ENCODE data around the gene SLC7A9. TPM values are rescaled to one million over a fixed set of nuclear protein-coding genes. Genes with fewer than 3 reads are reported as not detected.

SLC7A9 gene
- total RNA-seq, 4 donors from 2014 or later, result 1.1 TPM; not detected in 3

- no peak for DNase-seq
Measured at GRCh38 chr19:32818536-32818935, 51.0 kb downstream of the SLC7A9 start.

DNA sequence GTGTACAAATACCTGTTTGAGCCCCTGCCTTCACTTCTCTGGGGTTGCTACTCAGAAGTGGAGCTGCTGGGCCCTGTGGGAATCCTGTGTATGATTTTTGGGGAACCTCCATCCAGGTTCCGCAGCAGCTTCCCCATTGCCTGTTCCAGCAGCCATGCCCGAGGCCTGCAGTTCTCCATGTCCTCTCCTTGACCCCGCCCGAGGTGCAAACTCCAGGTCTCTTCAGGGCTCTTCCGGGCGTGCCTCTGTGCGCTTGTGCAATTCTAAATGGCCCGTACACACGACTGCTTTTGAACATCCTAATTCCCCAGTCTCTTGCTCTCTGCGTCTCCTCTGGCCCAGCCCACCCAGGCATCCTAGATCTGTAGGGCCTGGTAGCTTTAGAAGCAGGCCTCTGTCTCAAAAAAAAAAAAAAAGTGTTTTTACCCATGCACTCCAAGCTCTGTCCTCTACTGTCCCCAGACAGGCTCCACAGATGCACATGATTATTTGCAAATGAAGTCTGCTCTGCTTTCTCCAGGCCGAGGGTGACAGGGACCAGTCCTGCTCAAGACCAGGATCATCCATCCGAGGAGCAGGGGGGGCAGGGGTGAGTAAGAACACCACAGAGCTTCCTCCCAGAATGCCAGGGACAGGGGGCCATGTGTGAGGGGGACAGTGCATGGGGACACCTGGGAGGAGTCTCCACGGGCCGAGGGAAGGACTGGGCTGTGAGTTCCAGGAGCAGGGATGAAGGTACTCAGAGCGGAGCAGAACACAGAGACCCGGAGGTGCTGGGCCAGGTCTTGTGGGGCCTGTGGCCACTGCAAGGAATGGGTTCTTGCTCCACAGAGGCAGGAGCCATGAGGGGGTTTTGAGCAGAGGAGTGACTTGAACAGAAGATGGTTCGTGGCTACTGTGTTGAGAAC is 51.7 kb downstream of the SLC7A9 start:
- intact Hi-C loops (cut with DNase I; ENCODE audit: low total_unique reads), result no loop called here
- H3K9me3 ChIP-seq, result no peaks in the 10 kb centered on the region
- H3K4me3 ChIP-seq, result no peak overlapping the region
- H3K27me3 ChIP-seq, result no peaks in the 10 kb centered on the region
- no peaks in the 10 kb centered on the region for H3K4me1 ChIP-seq
- no peaks in the 10 kb centered on the region for H3K36me3 ChIP-seq
- no peak for TF ChIP-seq POLR2A (IDR thresholded peaks at IDR 0.05)
- TF ChIP-seq, protein P1, sequence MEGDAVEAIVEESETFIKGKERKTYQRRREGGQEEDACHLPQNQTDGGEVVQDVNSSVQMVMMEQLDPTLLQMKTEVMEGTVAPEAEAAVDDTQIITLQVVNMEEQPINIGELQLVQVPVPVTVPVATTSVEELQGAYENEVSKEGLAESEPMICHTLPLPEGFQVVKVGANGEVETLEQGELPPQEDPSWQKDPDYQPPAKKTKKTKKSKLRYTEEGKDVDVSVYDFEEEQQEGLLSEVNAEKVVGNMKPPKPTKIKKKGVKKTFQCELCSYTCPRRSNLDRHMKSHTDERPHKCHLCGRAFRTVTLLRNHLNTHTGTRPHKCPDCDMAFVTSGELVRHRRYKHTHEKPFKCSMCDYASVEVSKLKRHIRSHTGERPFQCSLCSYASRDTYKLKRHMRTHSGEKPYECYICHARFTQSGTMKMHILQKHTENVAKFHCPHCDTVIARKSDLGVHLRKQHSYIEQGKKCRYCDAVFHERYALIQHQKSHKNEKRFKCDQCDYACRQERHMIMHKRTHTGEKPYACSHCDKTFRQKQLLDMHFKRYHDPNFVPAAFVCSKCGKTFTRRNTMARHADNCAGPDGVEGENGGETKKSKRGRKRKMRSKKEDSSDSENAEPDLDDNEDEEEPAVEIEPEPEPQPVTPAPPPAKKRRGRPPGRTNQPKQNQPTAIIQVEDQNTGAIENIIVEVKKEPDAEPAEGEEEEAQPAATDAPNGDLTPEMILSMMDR (IDR thresholded peaks at IDR 0.05), result no peak
- no peak overlapping the region for H3K27ac ChIP-seq
- DNase-seq, result no peak

More at GRCh38 chr19:32818536-32818935, 51.0 kb downstream of the SLC7A9 start:
- no peaks in the 10 kb centered on the region for H3K9me3 ChIP-seq
- no peaks in the 10 kb centered on the region for H3K36me3 ChIP-seq
- no peak overlapping the region for H3K4me3 ChIP-seq
- no peaks in the 10 kb centered on the region for H3K27me3 ChIP-seq
- H3K27ac ChIP-seq, result no peak overlapping the region
- no peak for TF ChIP-seq POLR2A (IDR thresholded peaks at IDR 0.05)
- TF ChIP-seq, protein P1 (IDR thresholded peaks at IDR 0.05), result no peak
- intact Hi-C loops (cut with DNase I; ENCODE audit: low total_unique reads), result no loop called here
- no peaks in the 10 kb centered on the region for H3K4me1 ChIP-seq

- Histone ChIP-seq H3K36me3 (no peaks in the 10 kb centered on the region), H3K4me1 (no peaks in the 10 kb centered on the region), H3K4me3 (no peak overlapping the region), H3K27me3 (no peaks in the 10 kb centered on the region), H3K9me3 (no peaks in the 10 kb centered on the region), H3K27ac (no peak overlapping the region)
- DNase-seq, result no peak
- no peak for TF ChIP-seq POLR2A (IDR thresholded peaks at IDR 0.05)
- TF ChIP-seq, protein P1 (IDR thresholded peaks at IDR 0.05), result no peak
- intact Hi-C loops (cut with DNase I; ENCODE audit: low total_unique reads), result no loop called here
Measured at GRCh38 chr19:32816555-32817099, 52.9 kb downstream of the SLC7A9 start.

GRCh38 chr19:32814624-32815023 is 54.9 kb downstream of the SLC7A9 start:
- Histone ChIP-seq H3K4me3 (no peak overlapping the region), H3K4me1 (no peaks in the 10 kb centered on the region), H3K9me3 (no peaks in the 10 kb centered on the region), H3K36me3 (no peaks in the 10 kb centered on the region), H3K27ac (no peak overlapping the region), H3K27me3 (peaks cover 0 to 5% of the 10 kb centered on the region in 2 donors)
- TF ChIP-seq POLR2A (IDR thresholded peaks at IDR 0.05), result no peak
- TF ChIP-seq, protein P1 (IDR thresholded peaks at IDR 0.05), result no peak
- intact Hi-C loops (cut with DNase I; ENCODE audit: low total_unique reads), result no loop called here
- DNase-seq, result no peak

DNA sequence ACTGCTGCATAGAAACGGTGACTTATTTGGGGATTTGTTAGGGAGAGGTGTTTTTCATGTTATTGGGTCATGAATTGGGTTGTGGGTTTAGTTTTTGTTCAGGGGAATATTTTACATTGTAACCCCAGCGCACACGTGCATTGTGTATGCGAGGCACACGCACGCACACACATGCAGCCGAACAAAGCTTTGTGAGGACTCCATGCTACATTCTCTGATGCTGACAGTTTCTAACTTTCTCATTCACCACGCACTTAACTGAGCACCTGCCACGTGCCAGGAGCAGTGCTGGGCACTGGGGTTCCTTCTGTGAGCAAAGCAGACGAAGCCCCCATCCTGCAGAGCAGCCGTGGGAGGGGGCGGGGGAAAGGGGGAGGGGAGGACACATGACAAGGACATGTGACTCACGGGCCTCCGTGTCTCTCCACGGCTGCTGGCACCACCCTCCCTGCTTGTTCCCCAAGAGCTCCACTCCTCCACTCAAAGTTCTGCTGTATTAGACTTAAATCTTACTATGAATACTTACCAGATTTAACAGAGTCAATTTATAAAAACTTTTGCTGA is 55.6 kb downstream of the SLC7A9 start:
- Histone ChIP-seq H3K4me3 (no peak overlapping the region), H3K36me3 (no peaks in the 10 kb centered on the region), H3K27me3 (peaks cover 0 to 5% of the 10 kb centered on the region in 2 donors), H3K4me1 (no peaks in the 10 kb centered on the region), H3K27ac (no peak overlapping the region), H3K9me3 (no peaks in the 10 kb centered on the region)
- no peak for DNase-seq
- TF ChIP-seq POLR2A (IDR thresholded peaks at IDR 0.05), result no peak
- TF ChIP-seq, protein P1 (IDR thresholded peaks at IDR 0.05), result no peak
- intact Hi-C loops (cut with DNase I; ENCODE audit: low total_unique reads), result no loop called here
